NCI-H2081 treated with DMSO at 0.1 percent for 48 hours (cell line): ENCODE data around the gene NFXL1.
A peak's percentile ranks its signal among the peaks of the same experiment; 100 is the strongest.
"Not testable (repeated sequence)": the region's sequence is repeated elsewhere in the genome, so short reads cannot be mapped to it uniquely, and the experiment has no call there.

Experiments used
- DNase-seq: peaks from one replicate; lab custom pipeline; 2025; lab: John Stamatoyannopoulos, UW

The NFXL1 gene

DNA sequence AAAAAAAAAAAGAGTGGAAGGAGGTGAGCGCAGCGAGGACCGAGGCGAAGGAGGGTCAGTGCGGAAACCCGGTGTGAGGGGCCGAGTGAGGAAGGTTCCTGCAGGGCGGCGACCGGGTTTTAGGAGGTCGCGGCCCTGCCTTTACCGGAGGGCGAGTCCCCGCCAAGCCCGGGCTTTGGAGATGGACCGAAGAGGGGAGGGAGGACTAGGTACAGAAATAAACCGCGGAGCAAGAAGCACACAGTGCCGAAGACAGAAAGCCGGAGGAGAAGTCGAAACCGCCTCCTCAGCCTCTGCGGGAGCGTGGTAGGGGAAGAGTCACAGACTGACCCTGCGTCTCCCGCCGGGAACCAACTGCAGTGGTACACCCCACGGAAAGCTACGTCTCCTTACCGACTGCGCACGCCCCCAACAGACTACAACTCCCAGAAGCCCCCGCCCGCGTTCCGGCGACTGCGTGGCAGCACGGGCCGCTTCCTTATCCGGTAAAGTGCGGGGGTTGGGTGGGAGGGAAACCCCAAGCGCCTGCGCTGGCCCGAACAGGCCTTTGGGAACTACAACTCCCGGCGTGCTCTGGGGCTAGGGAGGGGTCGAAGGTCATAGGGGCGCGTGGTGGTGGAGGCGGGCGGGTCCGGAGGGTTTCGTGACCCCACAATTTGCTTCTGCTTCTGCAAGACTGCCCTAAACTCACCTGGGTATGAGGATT lies at the start of gene NFXL1:
Gene NFXL1, minus strand, starts transcription at position 364 of the 706 bp plus-strand sequence. CDS start 380 bp downstream, outside the sequence.
- peak; percentile 87 for DNase-seq

DNA sequence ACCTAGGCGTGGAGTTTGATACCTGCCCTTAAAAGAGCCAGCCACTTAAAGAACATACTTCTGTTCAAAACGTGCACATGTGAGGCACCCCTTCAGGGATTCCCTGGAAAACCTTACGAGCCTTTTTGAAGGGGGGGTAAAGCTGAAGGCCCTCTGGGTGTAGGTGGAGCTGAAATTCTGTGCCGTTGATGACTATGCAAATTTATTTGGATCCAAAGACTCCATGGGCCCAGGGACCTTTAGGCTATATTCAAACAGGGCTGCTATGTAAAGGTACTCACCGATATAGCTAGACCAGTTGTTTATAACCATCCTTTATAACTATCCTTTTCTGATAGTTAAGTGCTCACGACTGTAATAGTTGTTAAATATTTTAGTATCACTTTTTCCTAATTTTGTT lies 40.3 kb upstream of the NFXL1 start:
- DNase-seq = no peak

DNA sequence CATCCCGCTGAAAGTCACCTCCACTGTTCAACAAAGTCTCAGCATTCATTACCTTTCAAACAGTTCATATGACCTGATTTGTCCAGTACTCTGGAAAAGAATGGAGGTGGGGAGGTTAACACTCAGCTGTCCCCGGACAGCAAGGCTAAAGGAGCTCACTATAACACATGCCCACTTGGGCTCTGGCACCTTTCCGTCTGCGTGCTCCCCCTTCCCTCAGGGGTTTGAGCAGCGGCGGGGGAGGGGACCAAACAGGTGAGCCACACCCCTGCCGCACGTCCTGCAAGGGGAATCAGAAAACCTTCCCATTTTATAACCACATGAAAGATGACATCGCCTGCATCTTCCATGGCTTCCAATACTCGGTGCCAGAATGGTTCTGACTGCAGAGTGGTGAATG lies 39.9 kb upstream of the NFXL1 start:
- no peak for DNase-seq

DNA sequence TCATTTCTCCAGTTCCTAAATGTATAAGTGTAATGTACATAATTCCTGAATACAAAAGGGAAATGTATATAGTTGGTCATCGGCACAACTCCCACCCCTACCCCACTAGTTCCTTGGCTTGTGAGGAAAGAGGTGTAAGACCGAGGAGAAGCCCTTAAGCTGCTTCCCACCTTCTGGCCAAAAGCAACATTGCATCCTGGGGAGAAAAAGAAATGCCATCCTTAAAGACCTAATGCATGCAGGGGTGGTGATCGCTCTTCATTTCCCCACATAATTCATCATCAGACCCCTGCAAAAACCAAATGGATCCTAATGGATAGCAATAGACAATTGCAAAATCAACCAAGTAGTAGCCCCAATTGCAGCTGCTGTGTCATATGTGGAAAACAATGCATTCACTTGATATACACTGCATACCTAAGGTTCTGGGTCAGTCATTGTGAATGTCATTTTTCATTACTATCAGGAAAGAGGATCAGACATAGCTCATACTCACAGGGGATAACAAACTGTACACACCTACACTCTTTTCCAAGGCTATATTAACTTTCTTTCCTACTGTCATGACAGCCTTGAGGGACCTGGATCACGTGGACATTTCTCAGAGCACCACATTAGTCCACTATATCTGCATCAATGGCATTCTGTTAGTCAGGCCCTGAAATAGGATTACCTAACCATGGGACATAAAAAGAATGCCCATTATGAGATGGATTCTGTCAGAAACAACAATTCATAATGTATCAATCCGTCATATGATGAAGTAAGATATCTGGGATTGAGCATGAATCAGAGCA lies 31.7 kb upstream of the NFXL1 start:
- no peak for DNase-seq

DNA sequence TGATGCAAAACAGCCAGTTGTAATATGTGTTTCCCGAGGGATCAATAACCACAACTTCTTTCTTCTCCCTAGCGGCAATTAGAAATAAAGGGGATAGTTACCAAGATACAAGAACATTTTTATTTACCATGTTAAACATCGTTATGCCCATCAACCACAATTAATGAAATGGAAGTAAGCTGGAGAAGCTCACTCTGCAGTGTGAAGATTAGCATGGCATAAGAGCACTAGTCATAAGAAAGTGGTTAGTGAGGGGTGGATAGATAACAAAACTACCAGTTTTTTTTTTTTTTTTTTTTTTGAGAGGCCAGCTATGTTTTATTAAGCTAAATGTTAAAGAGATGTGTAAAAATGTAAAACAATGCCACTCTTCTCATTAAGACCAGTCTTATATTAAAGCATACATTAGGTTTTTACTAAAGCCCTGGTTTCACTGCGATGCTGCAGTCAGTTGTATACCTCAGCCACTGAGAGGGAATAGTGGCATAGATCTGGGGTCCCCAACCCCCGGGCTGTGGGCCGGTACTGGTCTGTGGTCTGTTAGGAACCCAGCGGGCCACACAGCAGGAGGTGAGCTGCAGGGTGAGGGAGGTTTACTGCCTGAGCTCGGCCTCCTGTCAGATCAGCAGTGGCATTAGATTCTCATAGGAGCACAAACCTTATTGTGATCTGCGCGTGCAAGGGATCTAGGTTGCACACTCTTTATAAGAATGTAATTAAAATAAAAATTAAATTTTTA lies 27.9 kb upstream of the NFXL1 start:
- no peak for DNase-seq

DNA sequence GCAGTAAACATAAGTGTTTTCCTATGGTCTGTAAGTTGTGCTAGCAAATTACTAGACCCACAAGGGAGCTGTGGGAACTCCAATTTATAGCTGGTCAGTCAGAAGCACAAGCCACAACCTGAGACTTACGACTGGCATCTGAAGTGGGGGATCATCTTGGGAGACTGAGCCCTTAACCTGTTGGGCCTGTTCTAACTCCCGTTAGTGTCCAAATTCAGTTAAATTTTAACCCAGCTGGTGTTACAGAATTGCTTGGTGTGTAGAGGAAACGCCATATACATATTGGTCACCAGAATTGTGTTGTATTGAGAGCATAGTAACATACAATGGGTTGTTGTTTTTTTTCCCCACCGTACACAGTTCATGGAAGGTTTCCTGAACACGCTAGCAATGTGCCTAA lies 25.1 kb upstream of the NFXL1 start:
- DNase-seq = no peak

DNA sequence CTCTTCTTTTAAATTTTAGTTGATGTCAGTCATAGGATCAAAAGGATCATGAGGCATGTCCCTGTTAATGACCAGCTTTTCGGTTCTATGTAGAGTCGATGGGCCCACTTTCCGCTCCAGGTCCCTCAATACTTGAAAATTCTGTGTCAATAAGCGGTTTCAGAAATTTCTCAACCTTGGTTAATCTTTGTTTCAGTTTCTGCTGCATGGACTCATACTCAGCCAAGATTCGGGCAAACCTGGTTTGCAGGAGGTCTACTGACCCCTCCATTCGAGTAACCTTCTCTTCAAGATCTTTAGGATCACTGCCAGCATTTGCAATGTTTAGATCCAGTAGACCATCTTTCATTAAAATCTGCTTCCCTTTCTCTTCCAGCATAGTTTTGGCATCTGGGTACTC lies 22.0 kb upstream of the NFXL1 start:
- no peak for DNase-seq

DNA sequence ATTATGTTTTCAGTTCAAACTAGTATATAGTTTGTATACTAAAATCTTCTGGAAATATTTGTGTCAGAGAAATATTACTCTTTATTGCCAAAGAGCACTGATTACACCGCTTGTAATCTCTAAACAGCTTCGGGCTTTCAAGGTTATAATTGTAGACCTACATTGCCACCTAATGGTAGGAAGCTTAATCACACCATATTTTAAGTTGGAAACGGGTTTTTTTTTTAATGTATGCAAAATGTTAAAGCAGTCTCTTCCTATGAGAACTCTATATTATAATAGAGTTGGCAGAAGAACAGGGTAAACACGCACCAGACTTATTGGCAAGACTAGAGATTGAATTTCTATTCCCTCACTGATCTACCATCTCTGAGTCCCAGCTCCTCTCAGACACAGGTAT lies 19.5 kb upstream of the NFXL1 start:
- peak; percentile 6 for DNase-seq

DNA sequence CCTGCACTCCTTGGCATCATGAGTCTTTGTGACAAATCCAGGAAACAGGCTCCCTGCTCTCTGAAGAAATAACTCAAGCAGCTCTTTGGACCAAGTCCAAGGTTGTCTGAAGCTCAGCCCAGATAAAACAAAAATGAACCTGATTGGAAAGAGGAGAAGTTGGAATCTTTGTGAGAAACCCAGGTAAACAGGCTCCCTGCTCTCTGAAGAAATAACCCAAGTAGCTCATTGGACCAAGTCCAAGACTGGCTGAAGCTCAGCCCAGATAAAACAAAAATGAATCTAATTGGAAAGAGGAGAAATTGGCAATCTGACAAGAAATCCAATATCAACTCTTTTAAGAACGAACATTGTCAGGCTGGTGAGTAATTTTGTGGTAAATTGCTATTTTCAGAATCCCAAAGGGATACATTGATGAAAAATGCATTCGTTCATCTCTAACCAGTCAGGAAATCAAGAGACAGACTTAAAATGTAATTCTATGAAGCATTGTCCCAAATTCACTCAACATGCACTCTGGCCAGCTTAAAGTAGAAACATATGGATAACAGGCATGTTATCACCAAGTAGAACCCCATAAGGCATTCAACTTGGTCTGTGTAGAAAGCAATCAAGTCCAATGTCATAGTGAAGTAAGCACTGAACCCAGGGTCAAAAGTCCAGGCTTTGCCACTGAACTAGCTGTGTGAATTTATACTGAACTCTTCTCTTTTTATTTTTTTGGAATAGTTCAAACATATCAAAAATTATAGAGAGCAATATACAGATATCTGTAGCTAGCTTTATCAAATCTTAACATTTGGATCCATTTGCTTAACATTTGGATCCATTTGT lies 16.8 kb upstream of the NFXL1 start:
- DNase-seq = no peak

DNA sequence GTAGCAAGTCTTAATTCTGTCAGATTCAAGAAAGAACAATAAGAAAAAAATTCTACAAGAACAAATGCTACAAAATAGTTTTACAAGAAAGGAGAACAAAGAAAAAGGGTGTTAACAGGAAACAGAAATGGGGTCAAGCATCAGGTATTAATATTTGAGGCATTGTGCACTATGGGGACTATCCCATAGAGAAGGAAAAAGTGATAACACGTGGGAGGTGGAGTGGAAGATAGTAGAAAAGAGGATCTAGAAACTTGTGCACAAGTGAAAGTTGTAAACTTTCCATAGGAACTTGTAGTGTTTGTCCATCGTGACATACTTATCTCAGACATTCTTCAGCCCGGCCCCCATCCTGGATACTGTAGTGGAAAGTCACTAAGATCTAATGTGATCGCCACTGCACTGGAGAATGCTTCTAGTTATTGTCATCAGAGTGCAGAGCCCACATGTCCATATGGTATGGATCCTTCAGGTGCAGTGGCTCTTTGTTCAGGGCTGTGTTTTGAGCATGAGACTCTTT lies 15.4 kb upstream of the NFXL1 start:
- no peak for DNase-seq

DNA sequence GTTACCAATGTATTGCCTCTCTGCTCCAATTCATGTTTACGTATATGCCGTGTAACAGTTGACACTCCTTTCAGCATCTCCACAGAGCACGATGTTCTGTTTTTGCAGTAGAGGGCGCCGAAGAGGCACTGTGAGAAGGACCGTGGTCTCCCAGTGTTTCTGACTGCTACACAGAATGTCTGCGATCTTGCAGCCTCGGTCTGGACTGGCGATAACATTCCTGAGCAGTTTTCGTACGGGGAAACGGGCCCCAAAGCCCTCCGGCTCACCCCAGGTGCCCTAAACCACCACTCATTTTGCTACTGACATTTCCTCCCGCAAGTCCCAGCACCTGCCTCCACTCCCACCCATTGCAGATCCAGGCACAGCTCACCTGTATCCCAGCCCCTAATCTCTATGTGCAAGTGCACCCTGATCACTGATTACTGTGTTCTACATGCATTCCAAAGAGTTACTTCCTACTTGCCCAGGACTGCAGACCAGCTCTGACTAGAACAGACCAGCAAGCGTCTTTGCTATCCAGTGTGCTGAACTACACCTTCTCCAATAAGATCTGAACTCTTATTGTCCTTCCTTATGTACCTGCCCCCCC lies 12.4 kb upstream of the NFXL1 start:
- DNase-seq = peak; percentile 28

DNA sequence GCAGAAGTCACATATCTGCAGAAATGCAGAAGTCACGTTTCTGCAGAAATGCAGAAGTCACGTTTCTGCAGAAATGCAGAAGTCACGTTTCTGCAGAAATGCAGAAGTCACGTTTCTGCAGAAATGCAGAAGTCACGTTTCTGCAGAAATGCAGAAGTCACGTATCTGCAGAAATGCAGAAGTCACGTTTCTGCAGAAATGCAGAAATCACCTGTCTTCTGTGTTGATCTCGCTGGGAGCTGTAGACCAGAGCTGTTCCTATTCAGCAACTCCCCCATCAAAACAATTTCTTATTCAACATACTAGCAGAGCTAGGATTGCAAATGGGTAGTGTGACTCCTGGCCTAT lies 8.9 kb upstream of the NFXL1 start:
- not testable (repeated sequence) for DNase-seq

DNA sequence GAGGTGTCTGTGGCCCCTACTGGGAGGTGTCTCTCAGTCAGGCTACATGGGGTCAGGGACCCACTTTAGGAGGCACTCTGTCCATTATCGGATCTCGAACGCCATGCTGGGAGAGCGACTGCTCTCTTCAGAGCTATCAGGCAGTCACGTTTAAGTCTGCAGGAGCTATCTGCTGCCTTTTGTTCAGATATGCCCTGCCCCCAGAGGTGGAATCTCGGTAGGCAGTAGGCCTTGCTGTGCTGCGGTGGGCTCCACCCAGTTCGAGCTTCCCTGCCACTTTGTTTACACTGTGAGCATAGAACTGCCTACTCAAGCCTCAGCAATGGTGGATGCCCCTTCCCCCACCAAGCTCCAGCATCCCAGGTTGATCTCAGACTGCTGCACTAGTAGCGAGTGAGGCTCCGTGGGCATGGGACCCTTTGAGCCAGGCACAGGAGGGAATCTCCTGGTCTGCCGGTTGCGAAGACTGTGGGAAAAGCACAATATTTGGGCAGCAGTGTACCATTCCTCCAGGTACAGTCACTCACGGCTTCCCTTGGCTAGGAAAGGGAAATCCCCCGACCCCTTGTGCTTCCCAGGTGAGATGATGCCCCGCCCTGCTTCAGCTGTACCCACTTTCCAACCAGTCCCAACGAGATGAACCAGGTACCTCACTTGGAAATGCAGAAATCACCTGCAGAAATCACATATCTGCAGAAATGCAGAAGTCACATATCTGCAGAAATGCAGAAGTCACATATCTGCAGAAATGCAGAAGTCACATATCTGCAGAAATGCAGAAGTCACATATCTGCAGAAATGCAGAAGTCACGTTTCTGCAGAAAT lies 8.3 kb upstream of the NFXL1 start:
- not testable (repeated sequence) for DNase-seq

DNA sequence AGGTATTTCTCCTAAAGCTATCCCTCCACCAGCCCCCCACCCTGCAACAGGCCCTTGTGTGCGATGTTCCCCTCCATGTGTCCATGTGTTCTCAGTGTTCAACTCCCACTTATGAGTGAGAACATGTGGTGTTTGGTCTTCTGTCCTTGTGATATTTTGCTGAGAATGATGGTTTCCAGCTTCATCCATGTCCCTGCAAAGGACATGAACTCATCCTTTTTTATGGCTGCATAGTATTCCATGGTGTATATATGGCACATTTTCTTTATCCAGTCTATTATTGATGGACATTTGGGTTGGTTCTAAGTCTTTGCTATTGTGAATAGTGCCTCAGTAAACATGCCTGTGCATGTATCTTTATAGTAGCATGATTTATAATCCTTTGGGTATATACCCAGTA lies 2.8 kb upstream of the NFXL1 start:
- DNase-seq = not testable (repeated sequence)

DNA sequence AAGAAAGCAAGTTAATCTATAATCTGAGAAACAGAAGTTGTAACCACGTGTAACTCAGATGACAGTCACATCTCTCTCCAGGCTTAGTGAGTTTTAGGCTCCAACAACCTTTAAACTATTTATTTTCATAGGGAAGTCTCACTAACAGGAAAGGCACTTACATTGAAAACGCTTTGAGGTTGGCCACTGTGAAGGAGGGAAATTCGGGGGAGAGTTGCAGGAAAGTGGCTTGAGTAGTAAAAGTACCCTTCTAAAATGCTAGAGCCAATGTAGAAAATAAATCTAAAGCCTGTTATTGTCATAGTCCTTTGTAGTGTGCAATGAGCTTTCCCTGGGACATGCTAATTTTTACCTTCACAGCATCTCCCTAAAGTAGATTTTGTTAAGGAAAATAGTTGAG lies 995 bp upstream of the NFXL1 start:
- no peak for DNase-seq

DNA sequence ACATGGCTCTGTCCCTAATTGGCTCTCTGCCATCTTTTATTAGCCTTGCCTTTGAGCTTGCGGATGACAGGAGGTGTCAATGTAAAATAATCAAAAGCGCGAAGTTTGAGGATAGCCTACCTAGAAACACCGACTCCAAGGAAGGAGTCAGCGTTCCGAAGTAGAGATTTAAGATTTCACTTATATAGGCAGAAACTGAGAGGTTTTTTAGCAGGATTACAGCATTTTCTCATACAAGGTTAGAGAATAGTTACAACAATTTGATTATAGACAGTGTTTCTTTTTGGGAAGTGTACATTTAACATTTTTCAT lies 499 bp upstream of the NFXL1 start:
- DNase-seq = no peak

DNA sequence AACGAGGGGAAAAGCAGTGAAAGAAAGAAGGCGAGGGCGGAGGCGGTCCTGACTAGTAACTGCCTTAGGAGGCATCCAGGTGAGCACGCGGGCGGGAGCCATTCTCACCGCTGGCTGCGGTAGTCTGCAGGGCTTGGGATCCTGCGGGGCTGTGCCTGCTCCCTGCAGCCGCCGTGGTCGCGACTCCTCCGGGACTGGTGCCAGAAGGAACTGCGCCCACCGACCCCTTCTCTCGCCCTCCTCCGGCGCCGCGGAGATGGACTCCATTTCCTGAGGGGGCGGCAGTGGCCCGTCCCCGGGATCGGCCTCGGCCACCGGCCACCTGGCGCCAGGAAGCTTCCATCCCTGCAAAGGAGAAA lies 543 bp downstream of the NFXL1 start:
- no peak for DNase-seq

DNA sequence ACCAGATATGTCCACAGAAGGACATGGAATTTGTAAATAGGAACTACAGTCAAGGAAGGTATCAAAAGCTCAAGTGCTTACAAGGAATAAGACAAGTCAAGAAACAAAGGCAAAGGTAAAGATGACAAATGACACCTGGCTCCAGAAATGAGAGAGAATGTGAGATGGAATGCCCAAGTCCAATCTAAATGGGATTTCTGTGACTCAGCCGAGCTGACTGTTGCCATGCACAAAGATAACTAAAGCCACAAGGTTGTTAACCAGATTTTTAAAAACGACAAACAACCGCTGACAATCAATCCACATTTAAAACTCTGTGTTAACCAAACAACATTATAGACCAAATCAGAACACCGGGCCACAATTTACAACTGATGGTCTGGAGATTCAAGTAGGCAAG lies 1.1 kb downstream of the NFXL1 start:
- DNase-seq = no peak

DNA sequence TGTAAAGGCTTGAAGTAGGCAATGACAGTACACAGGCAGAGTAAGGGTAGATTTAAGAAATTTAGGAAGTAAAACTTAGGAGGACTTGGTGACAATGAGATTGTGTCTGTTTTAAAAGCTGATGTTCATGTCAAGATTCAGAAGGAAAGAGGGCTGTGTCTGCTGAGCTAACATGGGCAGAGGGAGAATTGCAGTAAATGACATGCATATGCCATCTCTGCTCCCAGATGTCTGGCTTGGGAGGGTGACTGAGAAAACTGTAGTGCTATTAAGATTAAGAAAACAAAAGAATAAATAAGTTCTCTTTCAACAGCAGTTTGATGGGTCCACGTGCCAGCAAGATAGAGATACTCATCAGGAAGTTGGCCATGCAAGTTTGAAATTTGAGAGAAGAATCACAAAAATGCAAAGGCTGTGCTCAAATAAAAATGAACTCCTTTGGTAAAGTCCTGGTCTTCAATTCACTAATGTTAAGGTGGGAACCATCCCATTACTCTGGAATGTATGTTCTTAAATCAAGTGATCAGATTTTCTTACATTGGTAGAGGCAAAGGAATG lies 7.2 kb downstream of the NFXL1 start:
- no peak for DNase-seq

DNA sequence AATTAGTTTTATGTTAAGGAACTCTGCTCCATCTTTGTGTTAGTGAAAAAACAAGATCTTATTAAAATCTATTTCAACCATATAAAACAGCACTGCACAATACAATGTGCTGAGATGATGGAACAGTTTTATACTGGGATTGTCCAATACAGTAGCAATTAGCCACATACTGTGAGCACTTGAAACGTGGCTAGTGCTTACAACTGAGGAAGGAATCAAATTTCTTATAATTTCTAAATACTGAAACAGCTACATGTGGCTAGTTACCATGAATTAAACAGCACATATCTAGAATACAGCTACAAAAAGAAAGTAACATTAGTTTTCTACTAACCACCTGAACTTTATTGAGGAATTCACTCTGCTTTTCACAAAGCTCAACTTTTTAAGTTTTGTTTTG lies 14.7 kb downstream of the NFXL1 start:
- no peak for DNase-seq

DNA sequence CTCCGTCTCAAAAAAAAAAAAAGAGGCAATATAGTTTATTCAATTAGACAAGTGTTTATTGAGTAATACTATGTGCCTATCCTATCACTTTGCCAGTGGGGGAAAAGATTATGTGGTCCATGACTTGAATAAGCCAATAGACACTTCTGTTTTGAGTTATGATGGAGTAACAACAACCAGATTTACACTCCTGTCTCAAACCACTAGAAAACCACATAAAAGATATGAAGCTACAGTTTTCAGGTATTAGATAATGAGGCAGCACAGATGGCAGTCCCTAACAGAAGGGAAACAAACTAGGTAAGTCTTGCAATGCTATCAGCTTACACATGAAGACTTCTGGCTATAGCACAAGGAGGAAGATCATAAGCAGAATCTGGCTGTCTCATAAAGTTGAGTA lies 22.5 kb downstream of the NFXL1 start:
- no peak for DNase-seq
